Left cardiac atrium (tissue), 4 donors: ENCODE data around the gene VGF. TPM values are rescaled to one million over a fixed set of nuclear protein-coding genes. Genes with fewer than 3 reads are reported as not detected.
"Not testable (repeated sequence)": the region's sequence is repeated elsewhere in the genome, so short reads cannot be mapped to it uniquely, and the experiment has no call there.

Experiments
- ATAC-seq, 2 donors: fragments of 200-7000 bp; cut with Tn5 transposase; one replicate each; pipeline ENCODE4 v1.9.1; 2020; ENCODE audit warnings: mild to moderate bottlenecking in 2 of 2, moderate library complexity in 2 of 2
- DNase-seq: peaks from one replicate; pipeline ENCODE4 v3.0.0-alpha.2; 2020
- intact Hi-C, 2 donors: fragments of 100-400 bp; cut with DNase I; formaldehyde crosslinking; loops; one replicate each; pipeline versions ENCODE4 v1.14.1 to v1.15.1; 2022 to 2023
- total RNA-seq, 2 donors: library from RNA; stranded (reverse); fragmentation: NEBNext Ultra II Directional; extraction: Animal tissue kit (Norgen Biotek cat#: 25700); gene quantifications; one replicate each; pipeline ENCODE4 v1.2.1, GENCODE V29; 2021
- donor health status: DM: no; HTN: yes; CAD: no.
- donor health status: DM: no; HTN: yes; CAD: no; lungs with severe emphysema.
- donor health status: DM: yes; HTN: yes; CAD: no.
- donor health status: Dilated cardiomyopathy.

Gene VGF
- total RNA-seq, 2 donors from 2014 or later, result not detected

DNA sequence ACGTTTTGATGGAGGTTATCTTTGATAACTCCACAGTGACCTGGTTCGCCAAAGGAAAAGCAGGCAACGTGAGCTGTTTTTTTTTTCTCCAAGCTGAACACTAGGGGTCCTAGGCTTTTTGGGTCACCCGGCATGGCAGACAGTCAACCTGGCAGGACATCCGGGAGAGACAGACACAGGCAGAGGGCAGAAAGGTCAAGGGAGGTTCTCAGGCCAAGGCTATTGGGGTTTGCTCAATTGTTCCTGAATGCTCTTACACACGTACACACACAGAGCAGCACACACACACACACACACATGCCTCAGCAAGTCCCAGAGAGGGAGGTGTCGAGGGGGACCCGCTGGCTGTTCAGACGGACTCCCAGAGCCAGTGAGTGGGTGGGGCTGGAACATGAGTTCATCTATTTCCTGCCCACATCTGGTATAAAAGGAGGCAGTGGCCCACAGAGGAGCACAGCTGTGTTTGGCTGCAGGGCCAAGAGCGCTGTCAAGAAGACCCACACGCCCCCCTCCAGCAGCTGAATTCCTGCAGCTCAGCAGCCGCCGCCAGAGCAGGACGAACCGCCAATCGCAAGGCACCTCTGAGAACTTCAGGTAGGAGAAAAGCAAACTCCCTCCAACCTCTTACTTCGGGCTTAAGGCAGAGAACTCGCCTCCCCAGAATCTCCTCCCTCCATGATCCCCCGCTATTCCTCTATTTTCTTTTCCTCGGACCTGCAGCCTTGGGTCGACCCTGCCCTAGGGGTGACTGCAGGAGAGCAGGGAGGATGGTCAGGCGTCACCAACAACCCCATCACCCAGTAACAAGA, 38.5 kb downstream of the VGF start, which contains the start of gene SERPINE1:
SERPINE1 (plus strand) TSS at position 454 of the 809 bp plus-strand sequence. CDS start 1,290 bp downstream, outside the sequence.
- peak; percentile 77 to 87 for ATAC-seq
- peak; percentile 95 for DNase-seq
- intact Hi-C loops, result no loop called here

DNA sequence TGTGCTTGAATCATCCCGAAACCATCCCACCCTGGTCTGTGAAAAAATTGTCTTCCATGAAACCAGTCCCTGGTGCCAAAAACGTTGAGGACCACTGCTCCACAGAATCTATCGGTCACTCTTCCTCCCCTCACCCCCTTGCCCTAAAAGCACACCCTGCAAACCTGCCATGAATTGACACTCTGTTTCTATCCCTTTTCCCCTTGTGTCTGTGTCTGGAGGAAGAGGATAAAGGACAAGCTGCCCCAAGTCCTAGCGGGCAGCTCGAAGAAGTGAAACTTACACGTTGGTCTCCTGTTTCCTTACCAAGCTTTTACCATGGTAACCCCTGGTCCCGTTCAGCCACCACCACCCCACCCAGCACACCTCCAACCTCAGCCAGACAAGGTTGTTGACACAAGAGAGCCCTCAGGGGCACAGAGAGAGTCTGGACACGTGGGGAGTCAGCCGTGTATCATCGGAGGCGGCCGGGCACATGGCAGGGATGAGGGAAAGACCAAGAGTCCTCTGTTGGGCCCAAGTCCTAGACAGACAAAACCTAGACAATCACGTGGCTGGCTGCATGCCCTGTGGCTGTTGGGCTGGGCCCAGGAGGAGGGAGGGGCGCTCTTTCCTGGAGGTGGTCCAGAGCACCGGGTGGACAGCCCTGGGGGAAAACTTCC, 39.2 kb downstream of the VGF start:
- intact Hi-C loops, result no loop called here
- DNase-seq (peak; percentile 89), ATAC-seq (peak; percentile 31 to 61)

DNA sequence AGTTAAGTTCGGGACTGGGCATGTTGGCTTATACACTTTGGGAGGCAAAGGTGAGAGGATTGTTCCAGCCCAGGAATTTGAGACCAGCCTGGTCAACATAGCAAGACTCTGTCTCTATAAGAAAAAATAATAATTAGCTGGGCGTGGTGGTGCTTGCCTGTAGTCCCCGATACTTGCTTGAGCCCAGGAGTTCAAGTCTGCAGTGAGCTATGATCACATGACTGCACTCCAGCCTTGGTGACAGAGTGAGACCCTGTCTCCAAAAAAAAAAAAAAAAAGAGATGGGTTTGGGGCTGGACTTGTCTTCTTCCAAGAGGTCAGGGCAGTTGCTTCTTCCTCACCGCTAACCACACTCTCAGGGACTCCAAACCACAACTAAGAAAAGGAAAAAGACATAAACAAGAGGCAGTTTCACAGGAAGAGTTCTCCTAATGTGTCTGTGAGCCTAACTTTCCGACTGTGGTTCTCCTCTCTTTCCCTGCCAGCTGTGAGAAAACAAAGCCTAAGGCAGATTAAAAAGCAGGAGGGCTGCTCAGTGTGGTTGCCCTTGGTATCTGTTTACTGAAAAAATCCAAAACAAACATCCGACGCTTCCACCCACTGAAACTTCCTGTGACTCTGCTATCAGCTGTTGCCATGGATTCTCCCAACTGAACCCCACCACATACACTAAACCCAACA, 40.9 kb downstream of the VGF start:
- intact Hi-C loops, result no loop called here
- DNase-seq (no peak), ATAC-seq (no peak)

DNA sequence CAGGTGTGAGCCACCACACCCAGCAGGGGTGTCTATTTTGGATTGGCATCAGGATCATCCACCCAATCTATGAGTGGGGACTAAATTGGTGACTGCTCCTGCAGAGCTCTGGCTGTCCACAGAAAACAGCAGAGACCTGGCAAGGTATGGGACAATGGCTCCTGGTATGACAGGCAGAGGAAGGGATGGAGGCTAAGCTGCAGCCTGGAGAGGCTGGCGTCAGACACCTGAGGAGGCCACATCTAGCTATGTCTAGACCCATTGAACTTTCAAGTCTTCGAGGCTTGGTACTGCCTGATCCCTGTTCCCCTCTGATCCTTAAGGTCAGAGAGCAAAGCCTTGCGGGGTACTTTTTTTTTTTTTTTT, 41.7 kb downstream of the VGF start:
- intact Hi-C loops, result no loop called here
- no peak for ATAC-seq
- no peak for DNase-seq

DNA sequence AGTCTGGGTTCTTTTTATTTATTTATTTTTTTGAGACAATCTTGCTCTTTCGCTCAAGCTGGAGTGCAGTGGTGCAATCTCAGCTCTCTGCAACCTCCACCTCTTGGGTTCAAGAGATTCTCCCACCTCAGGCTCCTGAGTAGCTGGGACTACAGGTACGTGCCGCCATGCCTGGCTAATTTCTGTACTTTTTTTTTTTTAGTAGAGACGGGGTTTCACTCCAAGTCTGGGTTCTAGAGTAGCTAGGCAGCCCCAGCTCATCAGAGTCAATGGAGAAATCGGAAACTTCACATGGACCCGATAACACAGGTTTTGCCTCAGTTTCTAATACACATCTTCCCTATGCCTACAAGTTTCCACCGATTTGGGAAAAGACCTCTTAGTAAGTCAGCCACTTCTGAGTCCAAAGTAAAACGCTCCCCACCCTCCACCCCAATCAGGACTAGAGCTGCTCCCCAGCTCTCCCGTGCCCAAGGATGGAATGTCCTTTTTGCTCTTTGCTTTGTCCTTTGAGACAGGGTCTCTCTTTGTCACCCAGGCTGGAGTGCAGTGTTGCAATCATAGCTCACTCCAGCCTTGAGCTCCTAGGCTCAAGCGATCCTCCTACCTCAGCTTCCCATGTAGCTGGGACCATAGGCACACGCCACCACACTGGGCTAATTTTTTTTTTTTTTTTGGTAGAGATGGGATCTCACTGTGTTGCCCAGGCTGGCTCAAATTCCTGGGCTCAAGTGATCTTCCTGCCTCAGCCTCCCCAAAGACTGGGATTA, 42.3 kb downstream of the VGF start:
- ATAC-seq (no peak), DNase-seq (no peak)
- intact Hi-C loops, result no loop called here

DNA sequence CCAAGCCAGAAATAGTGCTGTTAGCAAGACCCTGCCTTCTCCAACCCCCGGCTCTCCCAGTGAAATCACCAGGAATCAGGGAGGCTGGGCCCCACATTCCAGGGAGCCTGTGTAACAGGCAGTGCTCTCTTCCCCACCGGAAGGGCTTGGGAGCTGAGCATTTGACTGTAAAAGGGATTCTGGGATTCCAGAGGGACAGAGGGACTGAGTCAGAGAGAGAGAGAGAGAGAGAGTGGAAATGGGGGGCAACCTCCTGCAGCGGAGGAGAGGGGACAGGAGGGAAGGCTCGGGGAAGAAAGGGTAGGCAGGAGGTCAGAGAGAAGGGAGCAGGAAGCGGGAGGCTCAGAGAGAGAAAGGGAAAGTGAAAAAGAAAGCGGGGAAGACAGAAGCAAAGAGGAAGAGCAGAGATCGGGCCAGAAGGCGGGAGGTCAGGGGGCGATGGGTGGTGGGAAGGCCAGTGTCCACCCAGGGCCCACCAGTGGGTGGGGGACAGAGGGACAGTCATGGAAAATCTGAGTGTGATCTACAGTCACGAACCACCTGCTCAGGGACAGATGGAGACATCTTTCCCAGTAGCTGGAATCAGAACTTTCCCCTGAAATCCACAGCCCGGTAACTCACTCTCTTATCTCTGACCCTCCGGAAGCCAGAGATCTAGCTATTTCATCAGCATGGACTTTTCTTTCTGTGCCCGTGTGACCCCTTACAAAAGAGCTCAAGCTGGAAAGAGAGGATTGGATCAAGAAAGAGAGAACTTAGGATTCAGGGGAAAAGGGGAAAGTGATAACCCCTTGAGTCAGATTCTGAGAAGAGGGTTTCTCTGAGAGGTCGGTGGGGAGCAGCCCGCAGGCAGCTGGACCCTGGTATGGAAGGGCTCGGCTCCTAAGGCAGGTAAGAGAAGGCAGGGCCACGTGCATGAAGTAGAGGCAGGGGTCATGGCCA, 43.1 kb downstream of the VGF start:
- ATAC-seq (peak; percentile 81 to 88), DNase-seq (peak; percentile 89)
- intact Hi-C loops, result no loop called here

DNA sequence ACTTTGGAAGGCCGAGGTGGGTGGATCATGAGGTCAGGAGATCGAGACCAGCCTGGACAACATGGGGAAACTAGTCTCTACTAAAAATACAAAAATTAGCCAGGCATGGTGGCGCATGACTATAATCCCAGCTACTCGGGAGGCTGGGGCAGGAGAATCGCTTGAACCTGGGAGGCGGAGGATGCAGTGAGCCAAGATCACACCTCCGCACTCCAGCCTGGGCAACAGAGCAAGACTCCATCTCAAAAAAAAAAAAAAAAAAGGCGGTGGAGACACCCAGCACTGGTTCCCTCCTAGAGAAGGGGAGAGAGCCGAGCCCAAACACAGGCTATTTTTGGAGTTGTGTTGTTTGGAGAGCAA, 43.8 kb downstream of the VGF start:
- DNase-seq, intact Hi-C loops, ATAC-seq: not testable (repeated sequence)

DNA sequence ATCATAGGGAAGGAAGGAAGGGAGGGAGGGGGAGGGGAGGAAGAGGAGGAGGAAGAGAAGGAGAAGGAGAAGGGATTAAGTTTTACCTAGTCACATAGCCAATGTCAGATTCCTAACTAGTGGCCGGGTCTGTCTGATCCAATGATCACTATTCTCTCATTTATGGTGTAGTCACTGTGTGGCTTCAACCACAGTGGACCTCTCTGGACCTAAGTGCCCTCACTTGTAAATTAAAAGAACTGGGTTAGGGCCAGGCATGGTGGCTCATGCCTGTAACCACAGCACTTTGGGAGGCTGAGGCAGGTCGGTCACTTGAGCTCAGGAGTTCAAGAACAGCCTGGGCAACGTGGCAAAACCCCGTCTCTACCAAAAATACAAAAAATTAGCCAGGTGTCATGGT, 45.1 kb downstream of the VGF start:
- no peak for ATAC-seq
- no peak for DNase-seq
- intact Hi-C loops, result no loop called here

DNA sequence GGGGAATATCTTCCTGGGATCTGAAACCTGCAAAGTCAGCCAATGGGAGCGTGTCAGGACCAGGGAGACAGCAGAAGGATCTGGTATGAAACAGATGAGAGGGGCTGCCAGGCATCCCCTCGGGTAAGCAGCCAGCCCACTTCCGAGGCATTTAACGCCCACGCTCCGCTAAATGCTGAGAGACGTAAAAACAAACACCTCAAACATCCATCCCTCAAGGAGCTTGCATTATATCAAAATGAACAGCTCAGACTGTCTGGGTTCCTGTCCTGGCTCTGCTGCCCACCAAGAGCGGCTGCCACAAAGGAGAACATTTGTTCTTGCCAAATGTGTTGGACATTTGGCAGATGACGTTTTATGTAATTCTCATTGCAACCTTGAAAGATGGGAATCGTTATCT, 45.5 kb downstream of the VGF start:
- intact Hi-C loops, result no loop called here
- no peak for ATAC-seq
- no peak for DNase-seq

DNA sequence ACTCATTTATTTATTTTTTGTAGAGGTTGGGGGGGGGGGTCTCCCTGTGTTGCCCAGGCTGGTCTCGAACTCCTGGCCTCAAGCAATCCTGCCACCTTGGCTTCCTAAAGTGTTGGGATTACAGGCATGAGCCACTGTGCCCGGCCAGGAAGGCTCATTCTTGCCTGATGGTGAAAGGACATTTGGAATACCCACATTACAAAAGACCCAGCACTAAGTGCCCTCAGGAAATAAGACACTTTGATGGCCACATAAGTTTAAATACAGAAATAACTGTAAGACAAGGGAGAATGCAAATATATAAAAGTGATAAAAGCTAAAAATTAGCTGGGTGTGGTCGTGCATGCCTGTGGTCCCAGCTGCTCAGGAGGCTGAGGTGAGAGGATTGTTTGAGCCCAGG, 46.5 kb downstream of the VGF start:
- DNase-seq (no peak), ATAC-seq (no peak)
- intact Hi-C loops, result no loop called here

DNA sequence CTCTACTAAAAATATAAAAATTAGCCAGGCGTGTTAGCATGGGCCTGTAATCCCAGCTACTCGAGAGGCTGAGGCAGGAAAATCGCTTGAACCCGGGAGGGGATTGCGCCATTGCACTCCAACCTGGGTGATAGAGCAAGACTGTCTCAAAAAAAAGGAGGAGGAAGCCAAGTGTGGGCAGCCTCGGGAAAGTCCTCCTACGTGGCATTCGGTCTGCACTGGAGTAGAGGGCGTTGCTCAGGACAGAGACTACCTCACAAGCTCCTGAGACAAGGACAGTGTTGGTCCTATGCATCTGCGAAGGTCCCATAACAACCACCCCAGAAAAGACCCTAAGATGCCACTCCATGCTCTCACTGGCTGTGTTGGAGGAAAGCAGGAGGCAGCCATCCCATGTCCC, 48.5 kb downstream of the VGF start:
- intact Hi-C loops, result no loop called here
- DNase-seq, result no peak

DNA sequence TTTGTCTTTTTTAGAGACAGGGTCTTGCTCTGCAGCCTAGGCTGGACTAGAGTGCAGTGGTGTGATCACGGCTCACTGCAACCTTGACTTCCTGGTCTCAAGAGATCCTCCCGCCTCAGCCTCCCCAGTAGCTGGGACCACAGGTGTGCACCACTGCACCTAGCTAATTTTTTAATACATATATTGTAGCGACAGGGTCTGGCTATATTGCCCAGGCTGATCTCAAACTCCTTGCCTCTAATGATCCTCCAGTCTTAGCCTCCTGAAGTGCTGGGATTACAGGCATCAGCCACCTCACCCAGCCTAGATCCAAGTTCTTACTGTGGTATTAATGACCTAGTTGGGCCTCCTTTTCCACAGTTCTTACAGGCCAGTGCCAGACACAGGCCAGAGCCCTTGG, 50.2 kb downstream of the VGF start:
- ATAC-seq (no peak), DNase-seq (no peak)
- intact Hi-C loops, result no loop called here

More for the DNA sequence above, 48.5 kb downstream of the VGF start:
- ATAC-seq, result peak in 1 of 2 donors; percentile 1

DNA sequence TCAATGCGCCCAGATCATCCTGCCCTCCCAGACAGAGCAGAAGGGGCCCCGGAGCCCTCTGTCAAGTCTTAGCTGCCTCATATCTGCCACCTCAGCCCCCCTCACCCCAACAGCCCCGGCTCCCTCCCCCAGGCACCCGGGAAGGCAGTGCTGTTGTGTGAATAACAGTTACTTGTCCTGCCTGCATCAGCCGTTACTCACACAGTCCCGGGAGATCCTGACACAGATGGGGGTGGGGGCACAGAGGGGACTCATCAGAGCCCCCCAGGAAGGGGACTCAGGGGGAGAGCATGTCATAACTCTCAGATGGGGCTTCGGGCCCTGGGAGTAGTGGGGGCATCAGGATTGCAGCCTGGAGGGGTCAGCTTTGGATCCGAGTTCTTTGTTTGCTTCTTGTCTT, 50.9 kb downstream of the VGF start:
- no peak for ATAC-seq
- DNase-seq, result no peak
- intact Hi-C loops, result no loop called here

DNA sequence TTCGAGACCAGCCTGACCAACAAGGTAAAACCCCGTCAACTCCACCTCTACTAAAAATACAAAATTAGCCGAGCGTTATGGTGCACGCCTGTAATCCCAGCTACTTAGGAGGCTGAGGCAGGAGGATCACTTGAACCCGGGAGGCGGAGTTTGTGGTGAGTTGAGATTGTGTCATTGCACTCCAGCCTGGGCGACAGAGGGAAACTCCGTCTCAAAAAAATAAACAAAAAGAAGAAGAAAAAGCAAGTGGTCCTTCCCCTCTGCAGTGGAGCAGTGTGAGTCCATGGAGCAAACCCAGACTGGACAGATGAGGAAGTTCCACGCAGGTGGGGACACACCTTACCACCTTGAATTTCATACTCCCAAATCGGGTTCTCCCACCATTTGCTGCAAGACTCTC, 51.5 kb downstream of the VGF start:
- intact Hi-C loops, result no loop called here

DNA sequence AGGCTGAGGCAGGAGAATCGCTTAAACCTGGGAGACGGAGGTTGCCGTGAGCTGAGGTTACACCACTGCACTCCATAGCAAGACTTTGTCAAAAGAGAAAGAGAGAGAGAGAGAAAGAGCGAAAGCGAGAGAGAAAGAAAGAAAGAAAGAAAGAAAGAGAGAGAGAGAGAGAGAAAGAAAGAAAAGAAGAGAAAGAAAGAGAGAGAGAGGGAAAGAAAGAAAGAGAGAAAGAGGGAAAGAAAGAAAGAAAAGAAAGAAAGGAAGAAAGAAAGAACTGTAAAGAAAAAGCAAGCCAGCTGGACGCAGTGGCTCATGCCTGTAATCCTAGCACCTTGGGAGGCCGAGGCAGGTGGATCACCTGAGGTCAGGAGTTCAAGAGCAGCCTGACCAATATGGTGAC, 52.2 kb downstream of the VGF start:
- ATAC-seq, DNase-seq, intact Hi-C loops: not testable (repeated sequence)

More for the DNA sequence above, 51.5 kb downstream of the VGF start:
- ATAC-seq, result no peak
- no peak for DNase-seq
